H9 (cell line): ENCODE measurements around the gene MCFD2. TPM values are rescaled to one million over a fixed set of nuclear protein-coding genes. Genes with fewer than 3 reads are reported as not detected.

ENCODE experiments used
- DNase-seq: peaks from one replicate; pipeline ENCODE4 v3.0.0-alpha.2; 2017
- H2AFZ ChIP-seq: one replicate; pipeline ENCODE4 v1.6.1; 2013; ENCODE audit warnings: mild to moderate bottlenecking, low read length, control low read depth, moderate library complexity
- H2AK5ac ChIP-seq: 2 replicates; pipeline ENCODE4 v1.6.1; 2013; ENCODE audit warnings: low read length, control low read depth, mixed read lengths; ENCODE audit not compliant: insufficient read length
- H2BK120ac ChIP-seq: one replicate; pipeline ENCODE4 v1.6.1; 2013; ENCODE audit warnings: low read depth, mild to moderate bottlenecking, low read length, control low read depth, inconsistent platforms; ENCODE audit not compliant: poor library complexity, severe bottlenecking
- H2BK12ac ChIP-seq: 2 replicates; pipeline ENCODE4 v1.6.1; 2013; ENCODE audit warnings: low read length, control low read depth, mixed read lengths, low read depth; ENCODE audit not compliant: insufficient read length
- H2BK15ac ChIP-seq: 2 replicates; pipeline ENCODE4 v1.6.1; 2013; ENCODE audit warnings: low read depth, low read length, control low read depth
- H2BK20ac ChIP-seq: one replicate; pipeline ENCODE4 v1.6.1; 2013; ENCODE audit warnings: low read depth, mild to moderate bottlenecking, low read length, control low read depth, inconsistent platforms; ENCODE audit not compliant: poor library complexity, severe bottlenecking
- H2BK5ac ChIP-seq: 2 replicates; pipeline ENCODE4 v1.6.1; 2013; ENCODE audit warnings: low read length, control low read depth, mixed read lengths; ENCODE audit not compliant: insufficient read length
- H3K14ac ChIP-seq: 2 replicates; pipeline ENCODE4 v1.6.1; 2013; ENCODE audit warnings: low read length, control low read depth; ENCODE audit not compliant: insufficient read depth
- H3K18ac ChIP-seq: 2 replicates; pipeline ENCODE4 v1.6.1; 2013; ENCODE audit warnings: low read depth, mild to moderate bottlenecking, mixed read lengths, low read length, control low read depth; ENCODE audit not compliant: insufficient read length
- H3K23ac ChIP-seq: 2 replicates; pipeline ENCODE4 v1.6.1; 2013; ENCODE audit warnings: low read length, control low read depth, mixed read lengths, low read depth; ENCODE audit not compliant: insufficient read length
- H3K23me2 ChIP-seq: 2 replicates; pipeline ENCODE4 v1.6.1; 2013; ENCODE audit warnings: low read depth, mild to moderate bottlenecking, mixed read lengths, low read length, control low read depth; ENCODE audit not compliant: insufficient read length, poor library complexity, severe bottlenecking
- H3K27ac ChIP-seq: 2 replicates; pipeline ENCODE4 v1.5.1; 2013; ENCODE audit warnings: low read length, control low read depth, mixed read lengths, low read depth; ENCODE audit not compliant: insufficient read length
- H3K27me3 ChIP-seq: 2 replicates; pipeline ENCODE4 v1.6.1; 2013; ENCODE audit warnings: low read length, control low read depth, inconsistent platforms; ENCODE audit not compliant: insufficient read depth
- H3K4ac ChIP-seq: 2 replicates; pipeline ENCODE4 v1.6.1; 2013; ENCODE audit warnings: low read depth, mild to moderate bottlenecking, control low read depth, inconsistent platforms, low read length, moderate library complexity
- H3K4me1 ChIP-seq: 2 replicates; pipeline ENCODE4 v1.6.1; 2013; ENCODE audit warnings: low read length, control low read depth, inconsistent platforms; ENCODE audit not compliant: insufficient read depth
- H3K4me2 ChIP-seq: 2 replicates; pipeline ENCODE4 v1.6.1; 2013; ENCODE audit warnings: low read length, control low read depth, mixed read lengths; ENCODE audit not compliant: insufficient read length, insufficient read depth
- H3K56ac ChIP-seq: 2 replicates; pipeline ENCODE4 v1.6.1; 2013; ENCODE audit warnings: low read depth, mild to moderate bottlenecking, mixed read lengths, low read length, control low read depth; ENCODE audit not compliant: insufficient read length
- H3K79me1 ChIP-seq: 2 replicates; pipeline ENCODE4 v1.6.1; 2013; ENCODE audit warnings: low read depth, mild to moderate bottlenecking, moderate library complexity, low read length, control low read depth, inconsistent platforms; ENCODE audit not compliant: insufficient read depth, poor library complexity, severe bottlenecking
- H3K79me2 ChIP-seq: 2 replicates; pipeline ENCODE4 v1.6.1; 2013; ENCODE audit warnings: low read length, control low read depth, inconsistent platforms; ENCODE audit not compliant: insufficient read depth
- H3K9ac ChIP-seq: 2 replicates; pipeline ENCODE4 v1.6.1; 2013; ENCODE audit warnings: low read length, control low read depth, mixed read lengths; ENCODE audit not compliant: insufficient read length; ENCODE audit errors: extremely low read depth
- H3K9me3 ChIP-seq: one replicate; pipeline ENCODE4 v1.6.1; 2013; ENCODE audit warnings: low read depth, low read length, inconsistent platforms; ENCODE audit not compliant: control insufficient read depth
- H3T11ph ChIP-seq: one replicate; pipeline ENCODE4 v1.6.1; 2013; ENCODE audit warnings: mild to moderate bottlenecking, low read length, control low read depth, inconsistent platforms
- H4K20me1 ChIP-seq: one replicate; pipeline ENCODE4 v1.6.1; 2013; ENCODE audit not compliant: control insufficient read depth, insufficient read length, insufficient read depth
- H4K5ac ChIP-seq: 2 replicates; pipeline ENCODE4 v1.6.1; 2013; ENCODE audit warnings: low read depth, mild to moderate bottlenecking, mixed read lengths, low read length, control low read depth; ENCODE audit not compliant: insufficient read length
- H4K8ac ChIP-seq: replicated peaks from 2 replicates; pipeline ENCODE4 v1.6.1; 2013; ENCODE audit warnings: low read length, control low read depth, mixed read lengths, low read depth; ENCODE audit not compliant: insufficient read length
- H4K91ac ChIP-seq: 2 replicates; pipeline ENCODE4 v1.6.1; 2013; ENCODE audit warnings: low read depth, mild to moderate bottlenecking, moderate library complexity, mixed read lengths, low read length, control low read depth; ENCODE audit not compliant: insufficient read length
- H3K27ac Mint-ChIP-seq, 3 experiments: 2 replicates in 2 of 3; 3 replicates in 1 of 3; pipeline ENCODE4 v1.8.0; 2020 to 2021; ENCODE audit warnings: mixed read lengths in 3 of 3, mild to moderate bottlenecking in 1 of 3, moderate library complexity in 1 of 3
- H3K27me3 Mint-ChIP-seq: 2 replicates; pipeline ENCODE4 v1.8.0; 2021; ENCODE audit warnings: low read depth, mild to moderate bottlenecking, moderate library complexity, mixed read lengths
- H3K36me3 Mint-ChIP-seq, 3 experiments: 2 replicates in 2 of 3; 3 replicates in 1 of 3; pipeline ENCODE4 v1.8.0; 2020 to 2021; ENCODE audit warnings: low read depth in 3 of 3, mixed read lengths in 3 of 3; ENCODE audit not compliant: insufficient read depth in 1 of 3
- H3K4me1 Mint-ChIP-seq, 2 experiments: 2 replicates each; pipeline ENCODE4 v1.8.0; 2020; ENCODE audit warnings: mixed read lengths in 2 of 2
- H3K4me3 Mint-ChIP-seq, 2 experiments: 2 replicates in 1 of 2; 3 replicates in 1 of 2; pipeline ENCODE4 v1.8.0; 2020 to 2021; ENCODE audit warnings: mild to moderate bottlenecking in 2 of 2, mixed read lengths in 2 of 2, moderate library complexity in 1 of 2
- H3K9me3 Mint-ChIP-seq, 2 experiments: 2 replicates in 1 of 2; 3 replicates in 1 of 2; pipeline ENCODE4 v1.8.0; 2020; ENCODE audit warnings: mild to moderate bottlenecking in 2 of 2, mixed read lengths in 2 of 2, moderate library complexity in 1 of 2
- CTCF ChIP-seq: fragments of 200-600 bp; sonication (generic); conservative IDR thresholded peaks from 3 replicates; pipeline ENCODE4 v1.8.0; 2021; ENCODE audit warnings: antibody characterized with exemption, mild to moderate bottlenecking
- WGBS: extraction: QIAGEN DNeasy Blood & Tissue Kit; methylation state at CpG from one replicate; pipeline ENCODE4 v1.1.7; 2013; ENCODE audit warnings: missing lambda C conversion rate, low lambda C conversion rate, mixed read lengths; ENCODE audit not compliant: insufficient read length; ENCODE audit errors: extremely low coverage; 5-methylcytosine and 5-hydroxymethylcytosine counted together
- total RNA-seq: library from RNA; stranded (reverse); gene quantifications from 2 replicates; pipeline ENCODE4 v1.2.1, GENCODE V29; 2021

MCFD2 gene
- total RNA-seq, 1 experiment from 2014 or later = 64.6 TPM

GRCh38 chr2:46854260-46854659, 61.3 kb downstream of the MCFD2 start:
- no peak for DNase-seq
- H4K20me1 ChIP-seq = no peaks in the 10 kb centered on the region
- no peaks in the 10 kb centered on the region for H3K23me2 ChIP-seq
- H2BK120ac ChIP-seq = no peak overlapping the region
- H3K56ac ChIP-seq = no peak overlapping the region
- H3K9me3 Mint-ChIP-seq = 0 out of 5 replicates have a peak, but pooled peaks cover 0 to 2% of the 10 kb centered on the region in 2 experiments
- H3T11ph ChIP-seq = no peak overlapping the region
- no peak overlapping the region for H2BK20ac ChIP-seq
- no peak overlapping the region for H3K9ac ChIP-seq
- no peak overlapping the region for H3K4me3 Mint-ChIP-seq
- H3K79me2 ChIP-seq = no peaks in the 10 kb centered on the region
- H3K27me3 Mint-ChIP-seq = peaks cover 2% of the 10 kb centered on the region; the same call in 1 of the 2 replicates
- no peak overlapping the region for H3K18ac ChIP-seq
- H2BK12ac ChIP-seq = no peak overlapping the region
- H4K5ac ChIP-seq = no peak overlapping the region
- H3K36me3 Mint-ChIP-seq = no peaks in the 10 kb centered on the region
- no peaks in the 10 kb centered on the region; the same call in 1 of the 2 replicates for H3K4me1 ChIP-seq
- H2AK5ac ChIP-seq = no peak overlapping the region
- no peak overlapping the region for H2BK5ac ChIP-seq
- no peak overlapping the region for H4K91ac ChIP-seq
- H3K9me3 ChIP-seq = no peaks in the 10 kb centered on the region
- no peak overlapping the region for H3K27ac Mint-ChIP-seq
- no peak overlapping the region; the same call in 1 of the 2 replicates for H3K14ac ChIP-seq
- H3K79me1 ChIP-seq = no peaks in the 10 kb centered on the region
- H3K27me3 ChIP-seq = no peaks in the 10 kb centered on the region
- no peak overlapping the region for H2BK15ac ChIP-seq
- WGBS = no CpG with 5 or more reads among the region's 3 CpGs
- no peak for TF ChIP-seq CTCF
- no peak overlapping the region for H4K8ac ChIP-seq
- H2AFZ ChIP-seq = no peak overlapping the region
- H3K23ac ChIP-seq = no peak overlapping the region
- H3K4me2 ChIP-seq = no peak overlapping the region
- H3K4ac ChIP-seq = no peak overlapping the region
- H3K4me1 Mint-ChIP-seq = 0 out of 4 replicates have a peak, but pooled peaks cover 0 to 3% of the 10 kb centered on the region in 2 experiments
- no peak overlapping the region for H3K27ac ChIP-seq
